Astrocyte of the spinal cord (primary cell): Measurements from ENCODE around the gene ALK.

ENCODE experiments used
- DNase-seq: peaks from one replicate; pipeline ENCODE4 v3.0.0; 2011; ENCODE audit warnings: low read depth, low spot score
- H3K4me3 ChIP-seq: 2 replicates; pipeline ENCODE4 v1.5.1; 2011; ENCODE audit warnings: low read depth, mild to moderate bottlenecking, low read length, moderate library complexity
- in situ Hi-C: cut with HindIII; loops from 2 replicates; pipeline ENCODE4 v1.10.0; 2017; ENCODE audit warnings: low sequenced_read_pairs
- TF ChIP-seq, protein P1 (sequence below): IDR thresholded peaks from 2 replicates; pipeline ENCODE4 v1.5.1; 2012; ENCODE audit warnings: low read depth, mild to moderate bottlenecking, low read length, inconsistent platforms

ALK gene

DNA sequence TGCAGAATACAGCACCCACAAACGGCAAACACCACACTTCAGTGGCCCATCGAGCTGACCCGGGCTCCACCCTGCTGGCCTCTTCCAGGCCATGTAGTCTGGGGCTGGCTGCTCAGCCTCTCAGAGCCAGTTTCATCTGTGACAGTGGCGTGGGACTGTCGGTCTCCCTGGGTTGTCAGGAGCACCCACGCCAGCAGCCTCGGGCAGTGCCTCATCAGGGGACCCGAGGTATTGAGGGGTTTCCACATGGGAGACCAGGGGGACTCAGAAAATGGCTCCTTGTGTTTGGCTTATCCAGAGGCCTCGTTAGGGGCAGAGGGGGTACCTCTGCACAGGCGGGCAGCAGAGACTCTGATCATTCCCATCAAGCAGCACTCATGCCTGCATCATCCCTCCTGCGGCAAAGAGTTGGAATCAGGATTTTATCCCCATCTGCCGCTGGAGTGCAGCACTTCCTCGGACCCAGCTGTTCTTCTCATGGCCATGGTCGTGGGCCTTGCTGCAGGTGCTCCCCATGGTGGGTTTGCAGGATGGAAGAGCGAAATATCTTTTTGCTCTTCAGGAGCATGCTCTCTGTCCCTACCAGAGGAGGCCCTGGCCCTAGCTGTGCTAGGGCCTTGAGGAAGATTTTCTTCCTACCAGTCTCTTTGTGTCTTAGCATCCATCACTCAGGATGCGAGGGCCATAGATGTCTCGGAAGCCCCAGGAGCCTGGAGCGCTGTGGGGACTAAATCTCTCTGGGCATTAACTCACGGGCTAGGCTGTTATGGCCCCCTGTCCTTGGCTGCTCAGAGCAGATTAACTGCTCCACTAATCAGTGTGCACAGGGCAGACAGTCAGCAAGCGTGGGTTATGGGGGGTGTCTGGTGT, 705.4 kb downstream of the ALK start:
- DNase-seq: no peak
- TF ChIP-seq, protein P1, sequence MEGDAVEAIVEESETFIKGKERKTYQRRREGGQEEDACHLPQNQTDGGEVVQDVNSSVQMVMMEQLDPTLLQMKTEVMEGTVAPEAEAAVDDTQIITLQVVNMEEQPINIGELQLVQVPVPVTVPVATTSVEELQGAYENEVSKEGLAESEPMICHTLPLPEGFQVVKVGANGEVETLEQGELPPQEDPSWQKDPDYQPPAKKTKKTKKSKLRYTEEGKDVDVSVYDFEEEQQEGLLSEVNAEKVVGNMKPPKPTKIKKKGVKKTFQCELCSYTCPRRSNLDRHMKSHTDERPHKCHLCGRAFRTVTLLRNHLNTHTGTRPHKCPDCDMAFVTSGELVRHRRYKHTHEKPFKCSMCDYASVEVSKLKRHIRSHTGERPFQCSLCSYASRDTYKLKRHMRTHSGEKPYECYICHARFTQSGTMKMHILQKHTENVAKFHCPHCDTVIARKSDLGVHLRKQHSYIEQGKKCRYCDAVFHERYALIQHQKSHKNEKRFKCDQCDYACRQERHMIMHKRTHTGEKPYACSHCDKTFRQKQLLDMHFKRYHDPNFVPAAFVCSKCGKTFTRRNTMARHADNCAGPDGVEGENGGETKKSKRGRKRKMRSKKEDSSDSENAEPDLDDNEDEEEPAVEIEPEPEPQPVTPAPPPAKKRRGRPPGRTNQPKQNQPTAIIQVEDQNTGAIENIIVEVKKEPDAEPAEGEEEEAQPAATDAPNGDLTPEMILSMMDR: no peak
- in situ Hi-C loops: no loop called here
- no peak overlapping the region for H3K4me3 ChIP-seq

DNA sequence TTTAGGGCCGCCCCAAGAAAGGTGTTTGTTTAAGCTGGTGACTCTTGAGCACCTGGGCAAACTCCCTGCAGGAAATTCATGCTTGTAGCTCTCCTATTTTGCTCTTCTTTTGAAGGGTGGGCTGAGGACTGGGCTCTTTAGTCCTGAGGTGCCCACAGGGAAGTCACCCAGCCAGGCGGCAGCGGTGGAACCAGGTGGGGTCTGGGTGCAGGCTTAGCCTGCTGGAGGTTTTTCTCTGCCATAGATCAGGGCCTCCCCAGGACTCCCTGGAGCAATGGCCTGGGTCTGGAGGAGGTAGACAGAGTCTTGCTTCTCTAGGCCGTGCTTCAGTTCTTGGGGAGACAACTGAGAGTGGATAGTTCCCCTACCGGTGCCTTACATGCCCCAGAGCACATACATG, 706.3 kb downstream of the ALK start:
- in situ Hi-C loops: no loop called here
- H3K4me3 ChIP-seq: no peak overlapping the region
- TF ChIP-seq, protein P1: no peak
- DNase-seq: no peak

DNA sequence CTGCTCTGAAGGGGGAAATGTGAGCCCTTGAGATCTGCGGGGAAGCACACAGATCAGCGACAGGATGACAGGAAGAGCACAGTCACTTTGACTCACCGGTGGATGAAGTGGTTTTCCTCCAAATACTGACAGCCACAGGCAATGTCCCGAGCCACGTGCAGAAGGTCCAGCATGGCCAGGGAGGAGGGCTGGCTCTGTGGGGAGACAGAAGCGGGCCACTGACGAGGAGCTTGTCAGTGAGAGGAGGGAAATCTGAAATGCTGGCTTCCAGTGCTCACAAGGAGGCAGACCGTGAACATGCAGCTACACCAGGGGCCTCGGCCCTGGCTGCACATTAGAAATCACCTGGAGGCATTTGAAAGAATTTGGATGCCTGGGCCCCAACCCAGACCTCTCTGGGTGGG, 707.5 kb downstream of the ALK start:
- TF ChIP-seq, protein P1: no peak
- H3K4me3 ChIP-seq: no peak overlapping the region
- no peak for DNase-seq
- in situ Hi-C loops: no loop called here

DNA sequence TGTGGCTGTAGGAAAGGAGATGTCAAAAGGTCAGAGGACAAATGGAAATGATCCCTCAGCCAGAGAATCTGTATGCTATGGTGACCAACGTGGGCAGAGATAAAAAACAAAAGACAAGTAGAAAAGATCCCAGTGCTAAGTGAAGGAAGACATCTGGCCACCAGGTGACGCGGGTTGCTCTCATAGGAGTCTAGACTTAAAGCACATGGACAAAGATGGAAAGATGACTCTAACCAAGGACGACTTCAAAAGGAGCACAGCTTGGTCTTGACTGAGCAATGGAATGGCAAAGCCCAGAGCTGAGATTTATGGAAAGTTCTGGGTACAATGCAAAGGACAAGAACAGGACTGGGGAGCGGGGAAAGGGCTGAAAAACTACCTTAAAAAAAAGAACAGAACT, 709.4 kb downstream of the ALK start:
- DNase-seq: no peak
- TF ChIP-seq, protein P1: peak; percentile 17
- H3K4me3 ChIP-seq: no peak overlapping the region
- in situ Hi-C loops: no loop called here

DNA sequence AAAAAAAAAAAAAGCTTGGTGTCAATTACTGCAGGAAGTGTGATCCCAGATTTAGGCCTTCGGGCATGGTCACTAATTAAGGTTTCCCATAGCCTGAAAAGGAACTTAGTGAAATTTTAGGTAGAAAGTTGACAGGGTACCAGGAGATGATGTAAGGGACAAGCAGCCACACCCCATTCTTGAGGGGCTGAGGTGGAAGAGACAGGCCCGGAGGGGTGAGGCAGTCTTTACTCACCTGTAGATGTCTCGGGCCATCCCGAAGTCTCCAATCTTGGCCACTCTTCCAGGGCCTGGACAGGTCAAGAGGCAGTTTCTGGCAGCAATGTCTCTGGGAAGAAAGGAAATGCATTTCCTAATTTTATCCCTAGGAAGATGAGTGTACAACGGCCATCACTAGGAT, 711.8 kb downstream of the ALK start:
- H3K4me3 ChIP-seq: no peak overlapping the region
- in situ Hi-C loops: no loop called here
- DNase-seq: no peak
- TF ChIP-seq, protein P1: no peak

DNA sequence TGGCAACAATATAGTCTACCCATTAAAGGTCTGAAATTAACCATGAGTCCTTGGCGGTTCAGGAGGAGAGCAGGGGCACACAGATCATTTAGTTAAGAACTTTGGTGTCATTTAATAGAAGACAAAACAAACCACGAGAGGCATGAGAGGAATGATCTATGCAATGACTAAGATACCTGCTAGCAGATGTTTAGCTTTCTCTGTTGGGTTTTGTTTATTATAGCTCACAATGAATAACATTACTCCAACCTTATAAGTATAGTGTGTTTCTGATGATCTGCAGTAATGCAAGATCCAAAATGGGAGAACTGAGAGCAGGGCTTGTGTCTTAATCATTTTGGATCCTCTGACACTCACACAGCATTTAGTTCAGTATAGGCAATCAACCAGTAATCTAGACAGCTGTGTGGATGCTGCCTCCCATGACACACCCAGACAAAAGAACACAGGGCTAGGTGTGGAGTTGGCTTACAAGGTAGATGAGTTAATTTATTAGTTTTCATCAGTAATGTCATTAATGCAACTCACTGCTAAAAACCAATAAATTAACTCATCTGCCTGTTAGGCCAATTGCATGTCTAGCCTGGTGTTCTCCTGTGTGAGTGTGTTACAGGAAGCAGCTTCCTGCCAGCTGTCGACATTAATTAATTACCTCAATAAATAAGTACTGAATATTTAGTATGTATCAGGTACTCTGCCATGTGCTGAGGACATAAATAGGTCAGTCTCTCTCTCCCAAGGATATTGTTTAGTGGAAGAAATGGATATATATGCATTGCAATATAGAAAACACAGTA, 713.8 kb downstream of the ALK start:
- H3K4me3 ChIP-seq: no peak overlapping the region
- in situ Hi-C loops: no loop called here
- TF ChIP-seq, protein P1: no peak
- DNase-seq: no peak
